Left cardiac atrium (tissue), 4 donors: Measurements from ENCODE around the gene GPR39. TPM values are rescaled to one million over a fixed set of nuclear protein-coding genes. Genes with fewer than 3 reads are reported as not detected.

Experiments
- ATAC-seq, 2 donors: fragments of 200-7000 bp; cut with Tn5 transposase; one replicate each; pipeline ENCODE4 v1.9.1; 2020; ENCODE audit warnings: mild to moderate bottlenecking in 2 of 2, moderate library complexity in 2 of 2
- DNase-seq: peaks from one replicate; pipeline ENCODE4 v3.0.0-alpha.2; 2020
- intact Hi-C, 2 donors: fragments of 100-400 bp; cut with DNase I; formaldehyde crosslinking; loops; one replicate each; pipeline versions ENCODE4 v1.14.1 to v1.15.1; 2022 to 2023
- total RNA-seq, 2 donors: library from RNA; stranded (reverse); fragmentation: NEBNext Ultra II Directional; extraction: Animal tissue kit (Norgen Biotek cat#: 25700); gene quantifications; one replicate each; pipeline ENCODE4 v1.2.1, GENCODE V29; 2021
- donor health status: DM: no; HTN: yes; CAD: no.
- donor health status: DM: no; HTN: yes; CAD: no; lungs with severe emphysema.
- donor health status: DM: yes; HTN: yes; CAD: no.
- donor health status: Dilated cardiomyopathy.

GPR39 gene
- total RNA-seq, 2 donors from 2014 or later = 0.29 TPM; not detected in 1

- DNase-seq = no peak
- ATAC-seq = no peak
- intact Hi-C loops = no loop called here
Observed at GRCh38 chr2:132584976-132585817, 168.6 kb downstream of the GPR39 start.

- DNase-seq = no peak
- intact Hi-C loops = no loop called here
Observed at GRCh38 chr2:132586101-132586511, 169.5 kb downstream of the GPR39 start.

GRCh38 chr2:132586835-132587234 is 170.2 kb downstream of the GPR39 start:
- intact Hi-C loops = no loop called here
- DNase-seq (no peak), ATAC-seq (no peak)

More at GRCh38 chr2:132586101-132586511, 169.5 kb downstream of the GPR39 start:
- no peak for ATAC-seq

DNA sequence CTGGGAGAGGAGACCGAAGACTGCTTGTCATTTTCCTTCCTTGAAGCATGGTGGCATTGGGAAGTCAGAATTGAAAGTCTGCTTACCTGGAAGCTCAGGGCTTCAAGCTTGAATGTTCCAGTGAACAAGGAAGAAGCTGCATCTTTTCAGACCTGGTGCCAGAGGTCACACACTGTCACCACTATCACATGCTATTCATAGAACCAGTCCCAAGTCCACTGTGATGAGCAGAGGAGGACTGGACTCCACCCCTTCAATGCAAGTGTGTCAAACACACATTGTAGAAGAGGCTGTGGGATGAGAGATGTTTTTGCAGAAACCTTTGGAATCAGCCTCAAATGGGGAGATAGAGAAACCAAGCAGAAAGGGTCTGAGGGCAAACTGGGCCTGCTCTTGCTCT is 172.0 kb downstream of the GPR39 start:
- intact Hi-C loops = no loop called here
- DNase-seq (no peak), ATAC-seq (peak; percentile 39 to 53)

DNA sequence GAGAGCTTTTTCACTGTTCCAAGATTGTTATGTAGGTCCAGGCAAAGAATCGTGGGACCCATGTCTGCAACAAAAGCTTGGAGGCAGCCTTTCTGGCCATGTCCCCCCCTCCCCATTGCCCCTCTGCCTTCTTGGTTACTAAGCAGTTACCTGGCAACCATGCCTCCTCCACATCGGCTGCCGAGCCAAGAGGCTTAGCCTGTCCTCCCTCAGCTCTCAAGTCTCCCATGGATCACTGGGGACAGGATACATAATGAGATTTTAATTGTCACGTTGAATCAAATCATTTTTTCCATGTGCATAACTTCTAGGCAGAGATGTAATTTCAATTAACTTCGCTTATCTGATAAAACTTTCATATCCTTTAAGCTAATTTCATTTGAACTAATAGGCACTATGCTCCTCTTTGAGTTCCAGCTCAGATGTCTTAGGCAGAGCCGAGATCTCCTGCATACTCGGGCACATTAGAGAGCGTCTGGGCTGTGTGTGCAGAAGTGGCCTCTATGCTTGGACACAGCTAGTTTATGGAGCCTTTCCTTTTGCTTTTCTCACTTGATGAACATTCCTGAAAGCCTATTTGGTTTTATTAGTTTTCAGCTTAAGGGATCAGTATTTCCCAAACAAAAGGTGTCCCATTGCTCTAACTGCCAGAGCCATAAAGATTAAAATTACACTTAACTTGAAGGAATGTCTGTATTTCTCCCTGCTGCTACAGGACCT is 172.7 kb downstream of the GPR39 start:
- intact Hi-C loops = no loop called here
- DNase-seq = no peak
- no peak for ATAC-seq

DNA sequence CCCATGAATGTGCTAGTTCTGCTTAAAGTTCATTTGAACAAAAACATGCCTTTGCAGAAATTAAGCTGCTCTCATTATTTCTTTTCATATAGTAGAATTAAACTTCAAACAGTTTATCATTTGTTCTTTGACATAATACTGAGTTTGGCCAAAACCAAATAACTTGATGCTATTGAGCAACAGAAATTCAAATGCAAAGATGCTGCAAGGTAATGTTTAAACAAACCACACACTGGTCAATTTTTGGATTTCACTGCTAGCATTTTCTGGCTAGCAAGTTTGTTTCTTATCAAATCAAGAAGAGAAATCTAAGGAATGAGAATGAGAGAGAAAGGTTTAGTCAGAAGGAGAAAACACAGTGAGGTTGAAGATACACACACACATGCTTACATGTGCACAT is 173.4 kb downstream of the GPR39 start:
- DNase-seq = no peak
- intact Hi-C loops = no loop called here
- no peak for ATAC-seq

- DNase-seq (no peak), ATAC-seq (no peak)
- intact Hi-C loops = no loop called here
Observed at GRCh38 chr2:132593171-132593570, 176.6 kb downstream of the GPR39 start.

- no peak for ATAC-seq
Observed at GRCh38 chr2:132595186-132595585, 178.6 kb downstream of the GPR39 start.

GRCh38 chr2:132595693-132596092 is 179.1 kb downstream of the GPR39 start:
- DNase-seq (no peak), ATAC-seq (no peak)
- intact Hi-C loops = no loop called here

More at GRCh38 chr2:132595186-132595585, 178.6 kb downstream of the GPR39 start:
- DNase-seq = no peak
- intact Hi-C loops = no loop called here

DNA sequence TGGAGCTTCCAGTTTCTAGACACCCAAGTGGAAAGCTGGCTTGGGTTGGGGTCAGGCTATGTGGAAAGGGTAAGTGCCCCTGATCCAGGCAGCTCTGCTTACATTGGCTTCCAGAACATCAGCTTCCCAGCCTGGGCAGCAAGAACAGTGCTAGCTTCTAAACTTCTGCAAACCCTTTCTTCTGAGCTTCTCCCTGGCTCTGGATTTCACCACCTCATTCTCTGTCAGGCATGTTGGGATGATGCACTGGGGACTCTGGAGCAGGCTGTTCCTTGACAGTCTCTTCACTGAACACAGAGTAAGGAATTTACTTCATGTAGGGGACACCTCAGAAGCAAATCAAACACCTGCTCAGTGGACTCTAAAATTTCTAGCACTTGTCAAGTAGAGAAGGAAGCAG is 180.6 kb downstream of the GPR39 start:
- no peak for ATAC-seq
- intact Hi-C loops = no loop called here
- DNase-seq = no peak

DNA sequence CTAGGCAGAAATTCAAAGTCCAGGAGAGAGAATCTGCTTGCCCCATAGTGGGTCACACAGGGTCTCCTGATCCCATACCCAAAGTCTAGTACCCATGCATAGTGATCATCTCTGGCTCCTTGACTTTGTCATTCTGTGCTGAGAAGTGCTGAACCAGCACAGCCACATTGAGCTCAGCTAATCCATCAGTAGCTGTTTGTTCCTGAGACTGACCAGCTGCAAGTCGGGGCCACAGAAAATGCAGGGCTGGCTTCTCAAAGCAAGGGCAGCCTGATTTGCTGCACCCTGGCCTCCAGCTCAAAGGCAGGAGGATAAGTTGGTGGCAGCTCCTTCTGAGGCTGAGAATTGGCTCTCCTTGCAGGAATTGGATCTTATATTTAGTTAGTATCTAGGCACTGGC is 181.2 kb downstream of the GPR39 start:
- ATAC-seq (no peak), DNase-seq (no peak)
- intact Hi-C loops = no loop called here

- intact Hi-C loops = no loop called here
- DNase-seq (no peak), ATAC-seq (no peak)
Observed at GRCh38 chr2:132598536-132598935, 181.9 kb downstream of the GPR39 start.

DNA sequence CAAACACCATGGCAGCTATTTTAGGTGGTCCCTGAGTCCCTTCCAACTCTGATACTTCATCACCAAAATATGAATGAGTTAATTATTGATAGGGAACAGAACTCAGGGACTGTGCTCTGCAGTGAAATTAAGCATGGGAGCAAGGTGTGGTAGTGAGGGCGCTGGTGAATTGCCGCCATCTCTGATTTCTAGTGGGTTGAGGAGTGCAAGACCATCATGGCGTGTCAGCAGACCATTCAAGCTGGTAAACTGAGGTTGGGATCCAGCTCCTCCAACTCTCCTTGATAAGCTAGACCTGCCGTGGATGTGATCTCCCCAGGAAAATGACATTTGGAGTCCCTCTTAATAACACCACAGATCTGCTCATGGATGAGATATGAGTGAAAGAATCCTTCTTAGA is 183.0 kb downstream of the GPR39 start:
- no peak for DNase-seq
- intact Hi-C loops = no loop called here
- ATAC-seq = no peak

DNA sequence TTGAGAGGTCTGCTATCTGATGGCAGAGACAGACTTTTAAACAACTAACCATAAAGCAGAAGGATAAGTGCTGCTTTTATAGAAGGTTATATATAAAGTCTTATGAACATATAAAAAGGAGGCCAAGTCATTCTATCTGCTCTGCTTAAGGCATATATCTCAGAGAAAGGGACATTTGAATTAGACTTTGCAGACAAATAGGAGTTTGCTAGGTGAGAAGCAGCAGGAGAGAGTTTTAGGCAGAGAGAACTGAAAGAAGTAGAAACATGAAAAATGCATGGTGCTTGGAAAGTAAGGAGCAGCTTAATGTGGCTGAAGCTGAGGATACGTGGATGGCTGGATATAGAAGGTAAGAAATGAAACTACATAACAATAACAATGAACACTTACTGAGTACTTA is 188.0 kb downstream of the GPR39 start:
- DNase-seq (no peak), ATAC-seq (no peak)
- intact Hi-C loops = no loop called here

DNA sequence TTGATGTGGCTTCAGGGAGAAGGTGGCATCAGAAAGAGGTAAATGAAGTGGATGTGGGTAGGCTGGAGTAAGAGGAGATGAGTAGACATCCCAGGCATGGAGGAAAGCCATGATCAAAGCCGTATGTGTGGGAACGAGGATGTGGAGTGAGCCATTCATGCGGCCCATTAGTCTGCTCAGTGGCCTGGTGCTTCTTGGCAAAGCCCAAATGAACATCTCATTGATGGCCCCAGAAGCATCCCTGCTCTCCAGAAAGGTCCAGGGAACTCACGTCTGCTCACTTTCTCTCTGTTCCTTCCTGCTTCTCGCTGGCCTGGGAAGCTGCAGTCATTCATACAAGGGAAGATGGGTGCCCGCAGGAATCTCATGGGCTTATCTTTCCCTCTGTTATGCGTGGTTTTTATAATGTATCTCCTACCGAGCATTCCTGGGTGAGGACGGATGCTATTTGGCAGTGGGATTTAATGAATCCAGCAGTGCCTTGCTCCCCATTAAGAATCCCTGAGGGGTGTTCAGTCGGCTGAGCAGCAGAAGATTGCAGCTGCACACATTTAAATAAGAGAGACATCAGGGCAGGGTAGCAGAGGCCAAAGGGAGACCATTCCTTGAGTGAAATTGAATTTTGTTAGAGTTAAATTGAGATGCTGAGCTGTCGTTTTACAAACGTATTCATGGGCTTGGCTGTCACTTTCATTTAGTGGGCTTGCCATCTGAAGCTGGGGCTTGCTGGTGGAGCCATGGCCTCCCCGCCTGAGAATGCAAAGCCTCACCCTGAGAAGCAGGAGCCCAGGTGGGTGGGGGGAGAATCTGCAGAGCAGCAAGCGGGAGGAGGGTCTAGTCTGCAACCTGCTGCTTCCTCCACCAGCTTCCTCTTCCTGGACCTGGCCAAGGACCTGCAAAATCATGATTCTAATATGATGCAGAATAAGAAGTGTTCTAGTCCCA is 188.9 kb downstream of the GPR39 start:
- no peak for DNase-seq
- intact Hi-C loops = no loop called here

DNA sequence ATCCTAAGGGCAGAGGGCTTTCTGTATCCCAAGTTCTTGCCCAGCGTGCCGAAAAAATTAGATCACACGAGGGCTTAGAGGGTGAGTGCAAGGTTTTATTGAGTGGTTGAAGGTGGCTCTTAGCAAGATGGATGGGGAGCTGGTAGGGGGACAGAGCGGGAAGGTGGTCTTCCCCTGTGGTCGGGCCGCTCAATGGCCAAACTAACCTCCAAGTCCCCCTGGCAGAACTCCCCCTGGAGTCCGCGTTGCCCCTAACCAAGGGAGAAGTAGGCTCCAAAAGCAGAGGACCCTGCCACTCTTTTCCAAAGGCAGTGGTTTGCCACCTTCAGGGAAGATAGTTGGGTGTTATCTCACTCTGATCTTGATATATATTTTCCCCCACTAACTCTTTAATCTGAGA is 190.0 kb downstream of the GPR39 start:
- no peak for ATAC-seq
- no peak for DNase-seq
- intact Hi-C loops = no loop called here

More for the DNA sequence above, 188.9 kb downstream of the GPR39 start:
- no peak for ATAC-seq

DNA sequence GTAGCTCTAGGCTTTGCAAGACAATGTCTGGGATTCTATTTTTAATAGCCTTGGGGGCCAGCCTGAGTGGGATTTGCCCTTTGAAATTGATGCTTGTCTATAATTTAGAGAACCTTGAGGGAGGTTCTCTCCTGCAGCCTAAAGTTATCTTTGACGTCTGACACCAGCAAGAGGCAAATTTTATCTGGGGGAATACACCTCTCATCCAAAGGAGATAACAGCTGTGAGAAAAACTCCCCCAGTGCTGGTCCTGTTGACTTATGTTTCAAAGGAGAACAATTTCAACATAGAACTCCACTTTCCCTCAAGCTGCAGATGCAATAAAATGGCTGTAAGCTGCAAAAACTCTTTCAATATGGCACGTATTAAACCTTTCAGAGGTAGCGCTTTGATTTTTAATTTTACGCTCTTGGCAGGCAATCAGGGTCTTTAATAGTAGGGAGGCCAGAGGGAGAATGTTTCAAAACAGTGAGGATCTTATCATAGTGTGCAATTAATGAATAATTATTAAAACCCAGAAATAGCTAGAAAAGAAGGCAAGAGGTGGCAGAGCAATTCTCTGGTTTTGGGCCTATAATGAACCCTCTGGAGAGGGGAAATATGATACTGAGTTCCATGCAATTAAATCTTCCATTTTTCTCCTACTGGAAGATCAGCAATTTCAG is 191.0 kb downstream of the GPR39 start:
- intact Hi-C loops = no loop called here
- DNase-seq = no peak
- ATAC-seq = peak in 1 of 2 donors; percentile 38

- DNase-seq = no peak
- no peak for ATAC-seq
- intact Hi-C loops = no loop called here
Observed at GRCh38 chr2:132608311-132608710, 191.7 kb downstream of the GPR39 start.
